ENCODE measurements around the gene CLCA4. TPM values are rescaled to one million over a fixed set of nuclear protein-coding genes. Genes with fewer than 3 reads are reported as not detected.

CLCA4 gene
- total RNA-seq, 2 experiments from 2014 or later: not detected

- Mint-ChIP-seq H3K27ac (no peak overlapping the region), H3K27me3 (peaks cover 11% of the 10 kb centered on the region), H3K9me3 (no peaks in the 10 kb centered on the region), H3K4me1 (peaks cover 3% of the 10 kb centered on the region), H3K36me3 (ENCODE audit: low read depth) (no peaks in the 10 kb centered on the region), H3K4me3 (no peak overlapping the region)
- CTCF ChIA-PET: interaction anchor here (0.6 kb wide), 1 partner anchor 470 kb away, joined by 3 read pairs; no protein-coding TSS in a partner anchor
- DNase-seq: no peak
- POLR2A ChIA-PET: no interaction called here
These were observed 38.3 kb upstream of the CLCA4 start for GRCh38 chr1:86508583-86508969.

- H3K4me3 Mint-ChIP-seq: no peak overlapping the region
- H3K4me1 Mint-ChIP-seq: no peaks in the 10 kb centered on the region
- H3K36me3 Mint-ChIP-seq (ENCODE audit: low read depth): no peaks in the 10 kb centered on the region
- no peak for DNase-seq
- peaks cover 1% of the 10 kb centered on the region for H3K27me3 Mint-ChIP-seq
- POLR2A ChIA-PET: no interaction called here
- H3K9me3 Mint-ChIP-seq: no peaks in the 10 kb centered on the region
- no peak overlapping the region for H3K27ac Mint-ChIP-seq
- CTCF ChIA-PET: no interaction called here
These were observed 31.3 kb upstream of the CLCA4 start for GRCh38 chr1:86515597-86515996.

DNA sequence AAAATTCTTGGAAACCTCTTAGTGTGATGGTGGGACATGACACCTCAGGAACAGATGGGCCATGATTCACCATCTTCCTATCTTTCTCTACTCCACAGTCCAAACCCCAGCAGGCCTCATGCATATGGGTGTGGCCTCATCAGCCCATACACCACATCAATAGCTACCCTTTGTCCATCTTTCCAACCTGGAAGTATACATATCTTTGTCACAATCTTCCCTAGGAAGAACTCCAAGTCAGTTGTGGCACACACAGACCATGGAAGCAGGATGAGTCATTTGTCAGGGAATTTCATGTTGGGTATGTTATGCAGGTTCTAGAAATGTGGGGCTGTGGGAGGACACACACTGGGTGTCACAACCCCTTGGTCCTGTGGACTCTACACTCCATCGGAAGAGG, 30.5 kb upstream of the CLCA4 start:
- H3K27me3 Mint-ChIP-seq: peaks cover 1% of the 10 kb centered on the region
- no peaks in the 10 kb centered on the region for H3K9me3 Mint-ChIP-seq
- no peaks in the 10 kb centered on the region for H3K4me1 Mint-ChIP-seq
- H3K27ac Mint-ChIP-seq: no peak overlapping the region
- H3K36me3 Mint-ChIP-seq (ENCODE audit: low read depth): no peaks in the 10 kb centered on the region
- POLR2A ChIA-PET: no interaction called here
- no peak overlapping the region for H3K4me3 Mint-ChIP-seq
- DNase-seq: no peak
- CTCF ChIA-PET: no interaction called here

DNA sequence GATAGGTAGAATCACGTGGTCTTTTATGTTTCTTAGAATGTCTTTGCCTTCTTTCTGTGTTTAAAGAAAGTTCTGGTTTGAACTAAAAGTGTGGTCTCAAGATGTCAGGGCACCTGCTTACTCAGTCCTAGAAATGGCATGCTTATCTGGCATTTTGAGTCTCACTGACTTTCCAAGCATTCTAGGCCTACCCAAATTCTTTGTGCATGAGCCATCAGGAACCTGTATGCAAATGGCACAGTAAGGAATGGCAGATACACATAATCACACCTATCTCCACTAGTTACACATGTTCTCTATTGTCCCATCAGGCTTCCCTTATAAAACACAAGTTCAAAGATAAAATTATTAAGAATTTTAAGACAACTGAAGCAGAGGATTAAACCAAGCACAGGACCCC, 29.5 kb upstream of the CLCA4 start:
- H3K36me3 Mint-ChIP-seq (ENCODE audit: low read depth): no peaks in the 10 kb centered on the region
- peaks cover 1% of the 10 kb centered on the region for H3K27me3 Mint-ChIP-seq
- POLR2A ChIA-PET: no interaction called here
- CTCF ChIA-PET: no interaction called here
- H3K4me3 Mint-ChIP-seq: no peak overlapping the region
- no peak for DNase-seq
- no peaks in the 10 kb centered on the region for H3K4me1 Mint-ChIP-seq
- H3K9me3 Mint-ChIP-seq: no peaks in the 10 kb centered on the region
- H3K27ac Mint-ChIP-seq: no peak overlapping the region

DNA sequence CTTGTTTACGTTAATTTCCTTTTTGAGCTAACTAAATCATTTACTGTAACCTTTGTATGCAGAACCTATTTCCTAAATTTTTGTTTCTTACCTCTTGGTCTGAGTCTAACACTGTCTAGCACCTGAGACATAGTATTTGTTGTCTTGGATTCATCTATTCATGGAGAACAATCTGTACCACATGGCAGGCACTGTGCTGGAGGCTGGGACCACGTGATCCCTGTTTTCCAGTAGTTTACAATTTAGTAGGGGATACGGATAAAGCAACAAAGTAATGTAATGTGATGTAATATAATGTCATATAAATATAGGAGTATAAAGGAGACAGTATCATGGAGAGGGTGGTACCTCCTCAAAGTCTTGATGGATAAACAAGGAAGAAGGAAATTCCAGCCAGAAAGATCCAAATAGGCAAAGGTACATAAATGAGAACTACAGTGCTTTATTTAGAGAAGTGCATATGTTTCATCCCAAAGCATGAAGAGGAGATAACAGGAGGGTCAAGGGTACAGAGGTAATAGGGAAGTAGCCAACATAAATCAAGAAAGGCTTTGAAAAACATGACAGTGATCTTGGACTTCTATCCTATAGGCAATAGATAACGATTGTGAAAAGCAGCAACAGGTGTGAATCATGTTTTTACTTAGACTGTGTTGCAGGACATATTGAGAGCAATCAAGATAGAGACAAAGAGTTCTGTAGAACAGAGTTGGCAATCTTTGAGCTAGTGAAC, 25.9 kb upstream of the CLCA4 start:
- Mint-ChIP-seq H3K36me3 (ENCODE audit: low read depth) (no peaks in the 10 kb centered on the region), H3K27me3 (peaks cover 1% of the 10 kb centered on the region), H3K4me3 (no peak overlapping the region), H3K9me3 (peaks cover 2% of the 10 kb centered on the region), H3K27ac (no peak overlapping the region), H3K4me1 (no peaks in the 10 kb centered on the region)
- ChIA-PET POLR2A (no interaction called here), CTCF (no interaction called here)
- DNase-seq: no peak

GRCh38 chr1:86521522-86521891, 25.4 kb upstream of the CLCA4 start:
- ChIA-PET CTCF (no interaction called here), POLR2A (no interaction called here)
- H3K9me3 Mint-ChIP-seq: peaks cover 2% of the 10 kb centered on the region
- no peak overlapping the region for H3K4me3 Mint-ChIP-seq
- H3K27ac Mint-ChIP-seq: no peak overlapping the region
- H3K4me1 Mint-ChIP-seq: no peaks in the 10 kb centered on the region
- H3K27me3 Mint-ChIP-seq: peaks cover 1% of the 10 kb centered on the region
- no peaks in the 10 kb centered on the region for H3K36me3 Mint-ChIP-seq (ENCODE audit: low read depth)
- DNase-seq: no peak

GRCh38 chr1:86522240-86522639, 24.6 kb upstream of the CLCA4 start:
- ChIA-PET POLR2A (interaction anchor here (0.6 kb wide), 1 partner anchor 807 kb away, joined by 4 read pairs; no protein-coding TSS in a partner anchor), CTCF (no interaction called here)
- Mint-ChIP-seq H3K4me3 (no peak overlapping the region), H3K4me1 (no peaks in the 10 kb centered on the region), H3K36me3 (ENCODE audit: low read depth) (no peaks in the 10 kb centered on the region), H3K9me3 (peaks cover 2% of the 10 kb centered on the region), H3K27me3 (peaks cover 1% of the 10 kb centered on the region), H3K27ac (no peak overlapping the region)
- DNase-seq: no peak

GRCh38 chr1:86523670-86524354, 23.1 kb upstream of the CLCA4 start:
- H3K9me3 Mint-ChIP-seq: peaks cover 2% of the 10 kb centered on the region
- H3K4me3 Mint-ChIP-seq: no peak overlapping the region
- no peaks in the 10 kb centered on the region for H3K36me3 Mint-ChIP-seq (ENCODE audit: low read depth)
- H3K4me1 Mint-ChIP-seq: no peaks in the 10 kb centered on the region
- POLR2A ChIA-PET: no interaction called here
- peaks cover 1% of the 10 kb centered on the region for H3K27me3 Mint-ChIP-seq
- no peak for DNase-seq
- CTCF ChIA-PET: interaction anchor here (0.7 kb wide), 1 partner anchor 543 kb away, joined by 3 read pairs; no protein-coding TSS in a partner anchor
- no peak overlapping the region for H3K27ac Mint-ChIP-seq

GRCh38 chr1:86527306-86527705, 19.6 kb upstream of the CLCA4 start:
- Mint-ChIP-seq H3K36me3 (ENCODE audit: low read depth) (no peaks in the 10 kb centered on the region), H3K27ac (no peak overlapping the region), H3K9me3 (peaks cover 2% of the 10 kb centered on the region), H3K4me3 (no peak overlapping the region), H3K27me3 (peaks cover 4% of the 10 kb centered on the region), H3K4me1 (no peaks in the 10 kb centered on the region)
- ChIA-PET POLR2A (no interaction called here), CTCF (no interaction called here)
- DNase-seq: no peak

DNA sequence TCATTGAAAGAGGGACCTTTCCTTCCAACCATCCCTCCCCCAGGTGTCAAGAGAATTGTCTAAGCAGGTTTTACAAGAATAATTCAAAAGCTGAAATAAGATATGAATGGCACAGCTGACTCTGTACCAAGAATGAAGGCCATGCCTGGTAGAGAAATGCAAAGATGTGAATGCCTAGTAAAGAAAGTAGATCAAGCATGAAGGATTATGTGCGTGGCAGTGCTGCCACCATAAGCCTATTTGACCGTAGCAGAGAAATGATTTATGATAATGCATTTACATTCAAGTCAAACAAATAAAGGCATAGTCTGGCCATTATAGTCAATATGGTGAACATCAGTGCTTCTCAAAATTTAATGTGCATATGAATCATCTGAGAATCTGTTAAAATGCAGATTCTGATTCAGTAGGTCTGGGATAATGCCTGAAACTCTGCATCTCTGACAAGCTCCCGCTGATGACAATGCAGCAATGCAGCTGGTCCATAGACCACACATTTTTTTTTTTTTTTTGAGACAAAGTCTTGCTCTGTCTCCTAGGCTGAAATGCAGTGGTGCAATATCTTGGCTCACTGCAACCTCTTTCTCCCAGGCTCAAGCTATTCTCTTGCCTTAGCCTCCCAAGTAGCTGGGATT, 16.6 kb upstream of the CLCA4 start:
- H3K27me3 Mint-ChIP-seq: peaks cover 21% of the 10 kb centered on the region
- CTCF ChIA-PET: interaction anchor here (0.5 to 1.1 kb wide), 3 partner anchors 76 to 254 kb away, joined by 3 to 5 read pairs (median 3); no protein-coding TSS in a partner anchor
- POLR2A ChIA-PET: no interaction called here
- no peaks in the 10 kb centered on the region for H3K36me3 Mint-ChIP-seq (ENCODE audit: low read depth)
- no peak for DNase-seq
- H3K4me1 Mint-ChIP-seq: no peaks in the 10 kb centered on the region
- H3K27ac Mint-ChIP-seq: no peak overlapping the region
- H3K9me3 Mint-ChIP-seq: no peaks in the 10 kb centered on the region
- H3K4me3 Mint-ChIP-seq: no peak overlapping the region

- POLR2A ChIA-PET: no interaction called here
- Mint-ChIP-seq H3K4me1 (no peaks in the 10 kb centered on the region), H3K4me3 (no peak overlapping the region), H3K36me3 (ENCODE audit: low read depth) (no peaks in the 10 kb centered on the region), H3K27me3 (peaks cover 22% of the 10 kb centered on the region), H3K9me3 (no peaks in the 10 kb centered on the region), H3K27ac (no peak overlapping the region)
- CTCF ChIA-PET: no interaction called here
- no peak for DNase-seq
These were observed 8.8 kb upstream of the CLCA4 start for GRCh38 chr1:86537928-86538695.

DNA sequence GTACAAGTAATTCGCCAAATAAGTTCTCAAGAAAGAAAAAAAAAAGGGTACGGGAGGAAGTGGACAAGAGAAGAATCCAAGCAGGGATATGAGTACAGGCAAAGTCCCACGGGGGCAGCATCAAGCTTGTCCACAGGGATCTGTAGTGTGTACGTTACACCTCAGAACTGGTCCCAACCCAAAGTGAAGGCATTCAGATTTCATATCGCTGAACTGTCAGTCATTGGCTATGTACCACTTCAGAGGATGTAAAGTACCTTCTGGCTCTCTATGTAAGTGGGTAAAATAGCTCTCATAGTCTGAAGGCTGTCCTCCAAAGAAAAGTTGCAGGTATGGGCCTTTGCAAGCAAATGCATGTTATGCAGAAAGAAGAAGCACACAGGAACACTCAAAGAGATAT, 8.1 kb upstream of the CLCA4 start:
- H3K4me3 Mint-ChIP-seq: no peak overlapping the region
- H3K27me3 Mint-ChIP-seq: peaks cover 22% of the 10 kb centered on the region

GRCh38 chr1:86541859-86542258, 5.0 kb upstream of the CLCA4 start:
- H3K4me1 Mint-ChIP-seq: no peaks in the 10 kb centered on the region
- H3K27me3 Mint-ChIP-seq: peaks cover 11% of the 10 kb centered on the region
- no peak for DNase-seq
- no peak overlapping the region for H3K27ac Mint-ChIP-seq
- no peak overlapping the region for H3K4me3 Mint-ChIP-seq
- POLR2A ChIA-PET: no interaction called here
- H3K9me3 Mint-ChIP-seq: no peaks in the 10 kb centered on the region
- H3K36me3 Mint-ChIP-seq (ENCODE audit: low read depth): no peaks in the 10 kb centered on the region
- CTCF ChIA-PET: no interaction called here

More for the DNA sequence above, 8.1 kb upstream of the CLCA4 start:
- no peaks in the 10 kb centered on the region for H3K9me3 Mint-ChIP-seq
- H3K4me1 Mint-ChIP-seq: no peaks in the 10 kb centered on the region
- H3K36me3 Mint-ChIP-seq (ENCODE audit: low read depth): no peaks in the 10 kb centered on the region
- no peak overlapping the region for H3K27ac Mint-ChIP-seq
- ChIA-PET CTCF (no interaction called here), POLR2A (no interaction called here)
- no peak for DNase-seq

Measured in activated CD4-positive, alpha-beta T cell treated with anti-CD3 and anti-CD28 coated beads, Interleukin-2, amount 10 ng/mL, durations not matched to agents 7 days and 5 days (primary cell).